CD14-positive monocyte (primary cell): ENCODE results near the gene LTBP2. TPM values are rescaled to one million over a fixed set of nuclear protein-coding genes. Genes with fewer than 3 reads are reported as not detected.

ENCODE experiments used
- DNase-seq, 3 donors: peaks; one replicate each; pipeline ENCODE4 v3.0.0-alpha.2; 2011 to 2022
- H2AFZ ChIP-seq: 2 replicates; pipeline ENCODE4 v1.6.0; 2012; ENCODE audit warnings: mild to moderate bottlenecking, low read depth, low read length, inconsistent platforms; ENCODE audit not compliant: insufficient read depth, poor library complexity, severe bottlenecking
- H3K27ac ChIP-seq, 2 donors: 1 replicate in 1 of 2; 2 replicates in 1 of 2; pipeline ENCODE4 v1.5.1; 2012 to 2013; ENCODE audit warnings: low read length in 2 of 2, control low read depth in 1 of 2, inconsistent platforms in 1 of 2, low read depth in 1 of 2, mild to moderate bottlenecking in 1 of 2
- H3K27me3 ChIP-seq, 2 donors: one replicate each; pipeline versions ENCODE4 v1.6.0 to v1.6.1; 2011 to 2013; ENCODE audit warnings: low read length in 2 of 2; ENCODE audit not compliant: control insufficient read depth in 2 of 2, insufficient read depth in 2 of 2
- H3K36me3 ChIP-seq, 2 donors: replicated peaks in 1 of 2; 1 replicate in 1 of 2; 2 replicates in 1 of 2; pipeline versions ENCODE4 v1.5.1 to v1.6.1; 2012 to 2013; ENCODE audit warnings: low read length in 2 of 2, control low read depth in 1 of 2, inconsistent platforms in 1 of 2, mild to moderate bottlenecking in 1 of 2; ENCODE audit not compliant: insufficient read depth in 2 of 2, control insufficient read depth in 1 of 2
- H3K4me1 ChIP-seq, 2 donors: 1 replicate in 1 of 2; 2 replicates in 1 of 2; pipeline versions ENCODE4 v1.5.1 to v1.6.1; 2012 to 2013; ENCODE audit warnings: low read length in 2 of 2, control low read depth in 1 of 2, inconsistent platforms in 1 of 2, mild to moderate bottlenecking in 1 of 2, moderate library complexity in 1 of 2; ENCODE audit not compliant: insufficient read depth in 2 of 2, control insufficient read depth in 1 of 2
- H3K4me2 ChIP-seq: replicated peaks from 2 replicates; pipeline ENCODE3; 2012; ENCODE audit warnings: low read length, moderate library complexity, mild to moderate bottlenecking; ENCODE audit not compliant: poor library complexity, severe bottlenecking; ENCODE audit errors: extremely low read depth
- H3K4me3 ChIP-seq, 3 experiments: fragments of 200-600 bp in 1 of 3; sonication (generic) in 1 of 3; replicated peaks in 1 of 3; 1 replicate in 2 of 3; 2 replicates in 1 of 3; pipeline ENCODE4 v1.5.1; 2011 to 2013; ENCODE audit warnings: low read length in 3 of 3, mild to moderate bottlenecking in 3 of 3, control low read depth in 2 of 3, low read depth in 2 of 3, inconsistent platforms in 1 of 3, moderate library complexity in 1 of 3
- H3K79me2 ChIP-seq: 2 replicates; pipeline ENCODE4 v1.6.0; 2012; ENCODE audit warnings: mild to moderate bottlenecking, control low read depth, inconsistent platforms, low read length, moderate library complexity; ENCODE audit not compliant: insufficient read depth
- H3K9ac ChIP-seq: 2 replicates; pipeline ENCODE4 v1.6.0; 2017; ENCODE audit warnings: low read length, mild to moderate bottlenecking; ENCODE audit not compliant: insufficient read depth, poor library complexity, severe bottlenecking
- H3K9me3 ChIP-seq, 2 donors: replicated peaks in 1 of 2; 1 replicate in 1 of 2; 2 replicates in 1 of 2; pipeline versions ENCODE4 v1.5.1 to v1.6.1; 2012 to 2013; ENCODE audit warnings: low read length in 2 of 2, control low read depth in 1 of 2; ENCODE audit not compliant: control insufficient read depth in 1 of 2, insufficient read depth in 1 of 2
- H4K20me1 ChIP-seq: 2 replicates; pipeline ENCODE4 v1.6.0; 2012; ENCODE audit warnings: mild to moderate bottlenecking, low read length, control low read depth, moderate library complexity; ENCODE audit not compliant: insufficient read depth
- H3K27ac Mint-ChIP-seq, 7 donors: one replicate each; pipeline ENCODE4 v1.8.0; 2020; ENCODE audit warnings: mild to moderate bottlenecking in 7 of 7, mixed read lengths in 7 of 7, moderate library complexity in 6 of 7, inconsistent platforms in 2 of 7
- H3K27me3 Mint-ChIP-seq, 3 donors: one replicate each; pipeline ENCODE4 v1.8.0; 2021 to 2022; ENCODE audit warnings: low read depth in 3 of 3, mild to moderate bottlenecking in 3 of 3, mixed read lengths in 3 of 3, moderate library complexity in 3 of 3, inconsistent platforms in 1 of 3
- H3K36me3 Mint-ChIP-seq, 2 donors: one replicate each; pipeline ENCODE4 v1.8.0; 2020; ENCODE audit warnings: mixed read lengths in 2 of 2, inconsistent platforms in 1 of 2, mild to moderate bottlenecking in 1 of 2
- H3K4me1 Mint-ChIP-seq: one replicate; pipeline ENCODE4 v1.8.0; 2020; ENCODE audit warnings: mild to moderate bottlenecking, mixed read lengths
- H3K4me3 Mint-ChIP-seq, 2 donors: one replicate each; pipeline ENCODE4 v1.8.0; 2020; ENCODE audit warnings: mild to moderate bottlenecking in 2 of 2, mixed read lengths in 2 of 2, moderate library complexity in 1 of 2
- H3K9me3 Mint-ChIP-seq, 7 donors: one replicate each; pipeline ENCODE4 v1.8.0; 2020 to 2022; ENCODE audit warnings: mixed read lengths in 7 of 7, mild to moderate bottlenecking in 6 of 7, moderate library complexity in 6 of 7, inconsistent platforms in 2 of 7
- WGBS: methylation state at CpG from one replicate; pipeline ENCODE4 v1.1.5; 2013; ENCODE audit warnings: missing lambda C conversion rate; ENCODE audit not compliant: insufficient coverage; 5-methylcytosine and 5-hydroxymethylcytosine counted together
- intact Hi-C, 2 donors: fragments of 100-400 bp; cut with micrococcal nuclease; formaldehyde crosslinking; loops; one replicate each; pipeline versions ENCODE4 v1.15.0 to v1.15.1; 2023
- polyA plus RNA-seq, 3 donors: library from polyadenylated mRNA; depleted of rRNA in 1 of 3; unstranded in 2 of 3; stranded (reverse) in 1 of 3; fragments of 300-500 nt in 2 of 3; fragments of >200 nt in 1 of 3; fragmentation: Illumina TruSeq in 2 of 3; gene quantifications; 1 replicate in 2 of 3; 2 replicates in 1 of 3; pipeline ENCODE4 v1.2.3, GENCODE V29; 2012 to 2021
- TF ChIP-seq, protein P1 (sequence below): fragments of 200-600 bp; IDR thresholded peaks from one replicate; pipeline ENCODE4 v1.8.0; 2022; ENCODE audit warnings: antibody characterized with exemption, mild to moderate bottlenecking

Gene LTBP2
- polyA plus RNA-seq, 3 donors: 0.04 to 0.24 (median 0.11) TPM

DNA sequence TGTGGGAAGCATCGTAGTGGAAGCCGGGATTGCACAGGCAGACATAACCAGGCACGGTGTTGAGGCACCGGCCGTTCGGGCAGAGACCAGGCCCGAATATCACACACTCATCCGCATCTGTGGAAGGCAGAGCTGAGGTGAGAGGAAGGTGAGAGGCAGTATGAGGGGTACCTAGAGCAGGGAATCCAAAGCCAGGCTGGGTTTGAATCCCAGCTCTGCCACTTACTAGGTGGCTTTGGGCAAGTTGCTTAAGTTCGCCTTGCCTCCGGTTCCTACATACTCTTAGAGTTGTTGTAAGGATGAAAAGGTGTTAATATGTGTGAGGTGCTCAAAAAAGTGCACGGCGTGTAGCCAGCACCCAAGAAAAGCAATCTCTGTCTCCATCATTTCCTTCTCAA lies 108.1 kb downstream of the LTBP2 start:
- Mint-ChIP-seq H3K9me3 (no peaks in the 10 kb centered on the region), H3K4me1 (peaks cover 9% of the 10 kb centered on the region), H3K27ac (no peak overlapping the region), H3K36me3 (peaks cover 0 to 3% of the 10 kb centered on the region in 2 donors), H3K27me3 (peaks cover 1 to 5% (median 4%) of the 10 kb centered on the region in 3 donors), H3K4me3 (no peak overlapping the region)
- Histone ChIP-seq H2AFZ (no peak overlapping the region), H3K4me2 (no peak overlapping the region), H3K27me3 (no peaks in the 10 kb centered on the region), H3K9me3 (no peaks in the 10 kb centered on the region), H3K4me1 (no peaks in the 10 kb centered on the region), H3K4me3 (no peak overlapping the region), H3K79me2 (no peaks in the 10 kb centered on the region), H3K27ac (no peak overlapping the region), H3K9ac (no peak overlapping the region), H3K36me3 (no peaks in the 10 kb centered on the region), H4K20me1 (no peaks in the 10 kb centered on the region)
- TF ChIP-seq, protein P1, sequence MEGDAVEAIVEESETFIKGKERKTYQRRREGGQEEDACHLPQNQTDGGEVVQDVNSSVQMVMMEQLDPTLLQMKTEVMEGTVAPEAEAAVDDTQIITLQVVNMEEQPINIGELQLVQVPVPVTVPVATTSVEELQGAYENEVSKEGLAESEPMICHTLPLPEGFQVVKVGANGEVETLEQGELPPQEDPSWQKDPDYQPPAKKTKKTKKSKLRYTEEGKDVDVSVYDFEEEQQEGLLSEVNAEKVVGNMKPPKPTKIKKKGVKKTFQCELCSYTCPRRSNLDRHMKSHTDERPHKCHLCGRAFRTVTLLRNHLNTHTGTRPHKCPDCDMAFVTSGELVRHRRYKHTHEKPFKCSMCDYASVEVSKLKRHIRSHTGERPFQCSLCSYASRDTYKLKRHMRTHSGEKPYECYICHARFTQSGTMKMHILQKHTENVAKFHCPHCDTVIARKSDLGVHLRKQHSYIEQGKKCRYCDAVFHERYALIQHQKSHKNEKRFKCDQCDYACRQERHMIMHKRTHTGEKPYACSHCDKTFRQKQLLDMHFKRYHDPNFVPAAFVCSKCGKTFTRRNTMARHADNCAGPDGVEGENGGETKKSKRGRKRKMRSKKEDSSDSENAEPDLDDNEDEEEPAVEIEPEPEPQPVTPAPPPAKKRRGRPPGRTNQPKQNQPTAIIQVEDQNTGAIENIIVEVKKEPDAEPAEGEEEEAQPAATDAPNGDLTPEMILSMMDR: no peak
- 94% methylated on average over 11 of the region's 12 CpGs for WGBS
- DNase-seq: no peak
- intact Hi-C loops: no loop called here

DNA sequence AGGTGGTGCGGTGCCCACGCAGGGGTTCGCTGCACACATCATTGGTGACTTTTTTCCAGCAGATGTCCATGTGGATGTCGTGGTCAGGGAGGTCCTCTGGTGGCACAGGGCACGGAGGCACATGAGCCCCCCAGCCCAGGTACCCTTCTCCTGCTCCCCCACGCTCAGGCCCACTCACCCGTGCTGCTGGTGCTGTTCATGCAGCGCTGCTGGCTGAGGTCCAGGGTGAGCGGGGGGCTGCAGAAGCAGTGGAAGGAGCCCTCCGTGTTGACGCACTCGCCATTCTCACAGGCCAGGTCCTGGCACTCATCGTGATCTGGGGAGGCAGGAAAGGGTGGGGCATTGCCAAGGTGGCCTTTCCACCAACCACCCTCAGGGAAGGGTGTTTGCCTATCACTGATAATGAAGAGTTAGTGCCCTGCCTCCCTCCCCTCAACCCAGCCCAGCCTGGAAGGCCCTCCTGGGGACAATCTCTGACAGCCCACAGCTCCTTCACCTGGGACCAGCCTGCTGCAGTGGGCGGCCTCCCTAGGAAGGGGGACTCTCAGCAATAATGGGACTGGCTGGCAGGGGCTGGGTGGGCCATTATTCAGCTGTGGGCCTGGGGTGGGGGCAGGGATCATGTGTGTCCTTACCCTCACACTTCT lies 108.6 kb downstream of the LTBP2 start:
- Mint-ChIP-seq H3K4me3 (no peak overlapping the region), H3K36me3 (peaks cover 0 to 3% of the 10 kb centered on the region in 2 donors), H3K27ac (no peak overlapping the region), H3K9me3 (no peaks in the 10 kb centered on the region), H3K27me3 (peaks cover 1 to 5% (median 2%) of the 10 kb centered on the region in 3 donors), H3K4me1 (peaks cover 8% of the 10 kb centered on the region)
- Histone ChIP-seq H3K79me2 (no peaks in the 10 kb centered on the region), H3K27ac (no peak overlapping the region), H3K4me3 (no peak overlapping the region), H3K4me2 (no peak overlapping the region), H3K9me3 (no peaks in the 10 kb centered on the region), H3K4me1 (no peaks in the 10 kb centered on the region), H2AFZ (no peak overlapping the region), H4K20me1 (no peaks in the 10 kb centered on the region), H3K9ac (no peak overlapping the region), H3K36me3 (no peaks in the 10 kb centered on the region), H3K27me3 (no peaks in the 10 kb centered on the region)
- intact Hi-C loops: no loop called here
- WGBS: 96% methylated on average over 7 of the region's 14 CpGs
- DNase-seq: no peak
- TF ChIP-seq, protein P1: no peak
